Fibroblast of the aortic adventitia (primary cell): ENCODE data around the gene CRACR2B. TPM values are rescaled to one million over a fixed set of nuclear protein-coding genes. Genes with fewer than 3 reads are reported as not detected.

Experiments
- DNase-seq: peaks from one replicate; pipeline ENCODE4 v3.0.0-alpha.2; 2010; ENCODE audit warnings: low read depth
- H3K4me3 ChIP-seq: 2 replicates; pipeline ENCODE4 v1.5.1; 2011; ENCODE audit warnings: low read depth, mild to moderate bottlenecking, control low read depth, low read length, moderate library complexity
- CTCF ChIP-seq: IDR thresholded peaks from 2 replicates; pipeline ENCODE4 v1.5.1; 2011; ENCODE audit warnings: mild to moderate bottlenecking, low read length, control low read depth, inconsistent platforms; ENCODE audit not compliant: insufficient read depth
- total RNA-seq: library from RNA; depleted of rRNA; stranded (reverse); fragments of >200 nt; gene quantifications from 2 replicates; pipeline ENCODE4 v1.2.3, GENCODE V29; 2012; ENCODE audit warnings: low replicate concordance

The CRACR2B gene
- total RNA-seq, 1 donor = 1.3 TPM

GRCh38 chr11:846496-847098 lies 18.9 kb downstream of the CRACR2B start:
- no peak for TF ChIP-seq CTCF

GRCh38 chr11:847876-848275 lies 20.2 kb downstream of the CRACR2B start:
- no peak overlapping the region for H3K4me3 ChIP-seq
- DNase-seq = no peak
- no peak for TF ChIP-seq CTCF

More at GRCh38 chr11:846496-847098, 18.9 kb downstream of the CRACR2B start:
- H3K4me3 ChIP-seq = peak overlapping the region; percentile 17
- DNase-seq = peak; percentile 37

- DNase-seq = peak; percentile 37
- peak overlapping the region; percentile 9 for H3K4me3 ChIP-seq
- peak; percentile 94 for TF ChIP-seq CTCF
Observed at GRCh38 chr11:848380-848931, 20.7 kb downstream of the CRACR2B start.

- H3K4me3 ChIP-seq = peak overlapping the region; percentile 53
- no peak for DNase-seq
- no peak for TF ChIP-seq CTCF
Observed at GRCh38 chr11:849104-849824, 21.5 kb downstream of the CRACR2B start.

- peak overlapping the region; percentile 56 for H3K4me3 ChIP-seq
- TF ChIP-seq CTCF = no peak
Observed at GRCh38 chr11:849951-850774, 22.4 kb downstream of the CRACR2B start.

GRCh38 chr11:850775-851763 lies 23.4 kb downstream of the CRACR2B start:
- TF ChIP-seq CTCF = no peak
- DNase-seq = peak; percentile 38
- H3K4me3 ChIP-seq = peak overlapping the region; percentile 56

More at GRCh38 chr11:849951-850774, 22.4 kb downstream of the CRACR2B start:
- DNase-seq = no peak
